ENCODE results near the gene RCOR3. TPM values are rescaled to one million over a fixed set of nuclear protein-coding genes. Genes with fewer than 3 reads are reported as not detected.
"Not testable (repeated sequence)": the region's sequence is repeated elsewhere in the genome, so short reads cannot be mapped to it uniquely, and the experiment has no call there.

Gene RCOR3
- total RNA-seq, 4 donors from 2014 or later, result 40.4 to 57.1 (median 55.4) TPM

GRCh38 chr1:211347077-211347844 is 88.1 kb downstream of the RCOR3 start:
- Histone ChIP-seq H3K36me3 (no peaks in the 10 kb centered on the region), H3K27me3 (no peaks in the 10 kb centered on the region), H3K27ac (no peak overlapping the region), H3K4me1 (peaks cover 0 to 7% (median 0%) of the 10 kb centered on the region in 4 donors), H3K4me3 (no peak overlapping the region), H3K9me3 (no peaks in the 10 kb centered on the region)
- no peak for DNase-seq (ENCODE audit: low spot score in 2 of 2)
- no peak for TF ChIP-seq POLR2A (IDR thresholded peaks at IDR 0.05)
- 76 to 81% methylated on average over 4 of the region's 4 CpGs for WGBS, 2 donors

- H3K27ac ChIP-seq, result no peak overlapping the region
- H3K4me3 ChIP-seq, result no peak overlapping the region
- H3K27me3 ChIP-seq, result no peaks in the 10 kb centered on the region
- no peak for TF ChIP-seq POLR2A (IDR thresholded peaks at IDR 0.05)
- no peak for DNase-seq (ENCODE audit: low spot score in 2 of 2)
- H3K9me3 ChIP-seq, result peaks cover 0 to 3% (median 0%) of the 10 kb centered on the region in 4 donors
- H3K36me3 ChIP-seq, result peaks cover 0 to 3% (median 0%) of the 10 kb centered on the region in 3 donors
- peaks cover 0 to 7% (median 1%) of the 10 kb centered on the region in 4 donors for H3K4me1 ChIP-seq
Measured at GRCh38 chr1:211348547-211348946, 89.4 kb downstream of the RCOR3 start.

GRCh38 chr1:211349741-211350140 is 90.6 kb downstream of the RCOR3 start:
- no peak overlapping the region for H3K4me3 ChIP-seq
- H3K27ac ChIP-seq, result no peak overlapping the region
- TF ChIP-seq EP300 (IDR thresholded peaks at IDR 0.05) (no peak), POLR2A (IDR thresholded peaks at IDR 0.05) (no peak), CTCF (IDR thresholded peaks at IDR 0.05) (no peak)
- DNase-seq (ENCODE audit: low spot score in 2 of 2), result no peak
- peaks cover 0 to 3% (median 0%) of the 10 kb centered on the region in 4 donors for H3K9me3 ChIP-seq
- H3K27me3 ChIP-seq, result no peaks in the 10 kb centered on the region
- peaks cover 0 to 14% (median 0%) of the 10 kb centered on the region in 3 donors for H3K36me3 ChIP-seq
- WGBS, 2 donors, result 94 to 100% methylated on average over 2 of the region's 2 CpGs
- H3K4me1 ChIP-seq, result peaks cover 0 to 7% (median 3%) of the 10 kb centered on the region in 4 donors

- WGBS, 2 donors, result 95 to 98% methylated on average over 3 of the region's 3 CpGs
- H3K27me3 ChIP-seq; H3K27ac ChIP-seq; DNase-seq (ENCODE audit: low spot score in 2 of 2); H3K4me1 ChIP-seq; H3K4me3 ChIP-seq; H3K9me3 ChIP-seq: not testable (repeated sequence)
- H3K36me3 ChIP-seq, result peaks cover 0 to 30% (median 0%) of the 10 kb centered on the region in 3 donors
Measured at GRCh38 chr1:211352055-211352454, 92.9 kb downstream of the RCOR3 start.

GRCh38 chr1:211352465-211352864 is 93.3 kb downstream of the RCOR3 start:
- no peak for TF ChIP-seq CTCF (IDR thresholded peaks at IDR 0.05)
- no peak for TF ChIP-seq POLR2A (IDR thresholded peaks at IDR 0.05)
- TF ChIP-seq EP300 (IDR thresholded peaks at IDR 0.05), result no peak
- 93 to 99% methylated on average over 2 of the region's 2 CpGs for WGBS, 2 donors
- peaks cover 0 to 7% (median 3%) of the 10 kb centered on the region in 4 donors for H3K4me1 ChIP-seq

GRCh38 chr1:211352985-211353515 is 93.9 kb downstream of the RCOR3 start:
- no peak overlapping the region for H3K27ac ChIP-seq
- H3K36me3 ChIP-seq, result peaks cover 0 to 35% (median 0%) of the 10 kb centered on the region in 3 donors
- H3K9me3 ChIP-seq, result peaks cover 0 to 3% (median 0%) of the 10 kb centered on the region in 4 donors
- H3K27me3 ChIP-seq, result no peaks in the 10 kb centered on the region
- 83 to 90% methylated on average over 8 of the region's 8 CpGs for WGBS, 2 donors
- TF ChIP-seq EP300 (IDR thresholded peaks at IDR 0.05) (no peak), CTCF (IDR thresholded peaks at IDR 0.05) (peak in 4 of 5 experiments; percentile 22 to 52 (median 32))
- DNase-seq (ENCODE audit: low spot score in 2 of 2), result no peak
- H3K4me3 ChIP-seq, result no peak overlapping the region
- H3K4me1 ChIP-seq, result peaks cover 0 to 7% (median 3%) of the 10 kb centered on the region in 4 donors

More at GRCh38 chr1:211352465-211352864, 93.3 kb downstream of the RCOR3 start:
- DNase-seq (ENCODE audit: low spot score in 2 of 2), result no peak
- Histone ChIP-seq H3K9me3 (peaks cover 0 to 3% (median 0%) of the 10 kb centered on the region in 4 donors), H3K36me3 (peaks cover 0 to 34% (median 0%) of the 10 kb centered on the region in 3 donors), H3K27ac (no peak overlapping the region), H3K27me3 (no peaks in the 10 kb centered on the region), H3K4me3 (no peak overlapping the region)

All from tibial nerve (tissue), 4 donors.